ENCODE measurements around the gene CYP2A7.
"Not testable (repeated sequence)": the region's sequence is repeated elsewhere in the genome, so short reads cannot be mapped to it uniquely, and the experiment has no call there.

CYP2A7 gene

DNA sequence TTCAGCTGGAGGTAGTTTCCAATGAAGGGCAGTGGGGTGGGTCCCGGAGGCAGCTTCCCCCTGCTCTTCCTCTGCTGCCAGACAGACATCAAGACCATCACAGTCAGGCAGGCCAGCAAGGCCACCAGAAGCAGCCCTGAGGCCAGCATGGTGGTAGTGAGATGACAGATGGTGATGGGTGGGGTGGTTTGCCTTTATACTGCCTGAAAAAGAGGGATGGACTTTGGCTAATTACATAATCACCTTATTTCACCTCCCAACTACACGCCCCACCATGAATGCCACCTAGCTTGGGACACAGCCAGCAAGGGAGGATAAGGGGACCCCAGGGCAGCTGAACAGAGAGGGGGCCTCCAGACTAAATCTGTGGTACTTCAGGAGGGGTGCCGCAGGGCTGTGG lies at the start of gene CYP2A7:
Gene CYP2A7, minus strand, starts transcription at position 170 of the 400 bp plus-strand sequence. Its CDS starts 21 bp downstream, at position 149.
- DNase-seq (ENCODE audit: low spot score) = not testable (repeated sequence)

DNA sequence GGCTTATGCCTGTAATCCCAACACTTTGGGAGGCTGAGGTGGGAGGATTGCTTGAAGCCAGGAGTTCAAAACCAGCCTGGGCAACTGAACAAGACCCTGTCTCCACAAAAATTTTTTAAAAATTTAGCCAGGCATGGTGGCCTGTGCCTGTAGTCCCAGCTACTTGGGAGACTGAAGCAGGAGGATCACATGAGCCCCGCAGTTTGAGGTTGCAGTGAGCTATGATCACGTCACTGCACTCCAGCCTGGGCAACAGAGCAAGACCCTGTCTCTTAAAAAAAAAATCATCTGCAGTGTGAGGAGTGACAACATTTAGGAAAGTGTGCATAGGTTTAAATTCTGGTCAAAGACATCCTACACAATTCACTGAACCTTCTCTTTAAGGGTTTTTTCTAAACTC lies 48.8 kb upstream of the CYP2A7 start:
- not testable (repeated sequence) for DNase-seq (ENCODE audit: low spot score)

GRCh38 chr19:40929942-40930341 lies 47.9 kb upstream of the CYP2A7 start:
- not testable (repeated sequence) for DNase-seq (ENCODE audit: low spot score)

GRCh38 chr19:40928850-40929249 lies 46.8 kb upstream of the CYP2A7 start:
- DNase-seq (ENCODE audit: low spot score) = no peak

GRCh38 chr19:40927567-40927966 lies 45.5 kb upstream of the CYP2A7 start:
- no peak for DNase-seq (ENCODE audit: low spot score)

DNA sequence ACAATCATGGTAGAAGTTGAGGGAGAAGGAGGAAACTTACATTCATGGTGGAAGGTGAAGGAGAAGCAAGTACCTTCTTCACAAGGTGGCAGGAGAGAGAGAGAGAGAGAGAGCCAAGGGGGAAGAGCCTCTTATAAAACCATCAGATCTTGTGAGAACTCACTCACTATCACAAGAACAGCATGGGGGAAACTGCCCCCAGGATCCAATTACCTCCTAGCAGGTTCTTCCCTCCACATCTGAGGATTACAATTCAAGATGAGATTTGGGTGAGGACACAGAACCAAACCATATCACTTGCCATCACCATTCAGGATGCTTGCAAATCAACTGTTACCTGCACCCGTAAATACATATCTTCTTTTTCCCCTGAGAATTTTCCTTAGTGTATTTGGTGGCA lies 44.2 kb upstream of the CYP2A7 start:
- DNase-seq (ENCODE audit: low spot score) = not testable (repeated sequence)

DNA sequence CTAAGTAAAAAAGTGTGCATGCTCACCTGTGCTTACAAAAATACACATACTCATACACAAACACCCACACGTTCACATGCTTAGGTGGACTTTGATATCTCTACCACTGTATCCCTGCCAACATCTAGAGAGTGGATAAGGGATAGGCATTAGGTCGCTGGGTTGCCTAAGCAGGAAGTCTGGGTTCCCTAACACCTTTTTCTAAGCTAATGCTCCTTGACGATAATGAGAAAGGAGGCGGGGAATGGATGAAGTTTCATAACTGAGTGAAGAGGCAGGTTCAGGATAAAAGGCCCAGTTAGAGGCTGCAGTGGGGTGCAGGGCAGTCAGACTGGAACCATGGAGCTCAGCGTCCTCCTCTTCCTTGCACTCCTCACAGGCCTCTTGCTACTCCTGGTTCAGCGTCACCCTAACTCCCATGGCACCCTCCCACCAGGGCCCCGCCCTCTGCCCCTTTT lies 41.9 kb upstream of the CYP2A7 start:
- DNase-seq (ENCODE audit: low spot score) = no peak

DNA sequence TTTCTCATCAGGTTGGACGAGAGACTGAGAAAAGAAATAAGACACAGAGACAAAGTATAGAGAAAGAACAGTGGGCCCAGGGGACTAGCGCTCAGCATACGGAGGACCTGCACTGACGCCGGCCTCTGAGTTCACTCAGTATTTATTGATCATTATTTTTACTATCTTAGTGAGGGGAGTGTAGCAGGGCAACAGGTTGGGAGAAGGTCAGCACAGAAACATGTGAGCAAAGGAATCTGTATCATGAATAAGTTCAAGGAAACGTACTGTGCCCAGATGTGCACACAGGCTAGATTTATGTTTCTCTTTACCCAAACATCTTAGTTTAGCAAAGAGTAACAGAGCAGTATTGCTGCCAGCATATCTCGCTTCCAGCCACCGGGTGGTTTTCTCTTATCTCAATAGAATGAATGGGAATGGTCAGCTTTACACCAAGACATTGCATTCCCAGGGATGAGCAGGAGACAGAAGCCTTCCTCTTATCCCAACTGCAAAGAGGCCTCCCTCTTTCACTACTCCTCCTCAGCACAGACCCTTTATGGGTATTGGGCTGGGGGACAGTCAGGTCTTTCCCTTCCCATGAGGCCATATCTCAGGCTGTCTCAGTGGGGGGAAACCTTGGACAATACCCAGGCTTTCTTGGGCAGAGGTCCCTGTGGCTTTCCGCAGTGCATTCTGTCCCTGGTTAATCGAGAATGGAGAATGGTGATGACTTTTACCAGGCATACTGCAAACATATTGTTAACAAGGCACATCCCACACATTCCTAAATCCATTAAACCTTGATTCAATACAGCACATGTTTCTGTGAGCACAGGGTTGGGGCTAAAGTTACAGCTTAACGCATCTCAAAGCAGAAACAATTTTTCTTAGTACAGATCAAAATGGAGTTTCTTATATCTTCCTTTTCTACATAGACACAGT lies 40.5 kb upstream of the CYP2A7 start:
- DNase-seq (ENCODE audit: low spot score) = not testable (repeated sequence)

- no peak for DNase-seq (ENCODE audit: low spot score)
Observed at GRCh38 chr19:40921005-40921897, 39.2 kb upstream of the CYP2A7 start.

DNA sequence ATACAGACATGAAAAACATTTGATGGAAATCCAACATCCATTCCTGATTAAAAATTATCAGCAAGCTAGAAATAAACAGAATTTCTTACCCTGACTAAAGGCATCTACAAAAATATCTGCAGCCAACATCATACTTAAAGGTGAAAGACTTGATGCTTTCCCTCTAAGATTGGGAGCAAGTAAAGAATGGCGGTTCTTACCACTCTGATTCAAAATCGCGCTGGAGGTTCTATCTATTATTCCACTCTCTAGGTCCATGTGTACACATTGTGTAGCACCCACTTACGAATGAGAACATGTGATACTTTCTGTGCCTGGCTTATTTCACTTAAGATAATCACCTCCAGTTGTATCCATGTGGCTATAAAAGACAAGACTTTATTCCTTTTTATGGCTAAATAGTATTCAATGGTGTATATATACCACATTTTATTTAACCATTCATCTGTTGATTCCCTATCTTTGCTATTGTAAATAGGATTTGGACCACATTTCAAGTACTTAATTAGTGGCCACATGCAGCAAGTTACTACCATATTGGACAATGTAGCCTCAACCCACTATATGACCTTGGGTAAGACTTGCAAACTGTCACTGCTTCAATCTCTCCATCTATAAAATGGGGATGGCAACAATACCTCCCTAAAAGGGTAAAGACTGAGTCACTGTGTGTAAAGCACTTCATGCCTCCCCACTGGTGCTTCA lies 38.4 kb upstream of the CYP2A7 start:
- DNase-seq (ENCODE audit: low spot score) = no peak

- DNase-seq (ENCODE audit: low spot score) = not testable (repeated sequence)
Observed at GRCh38 chr19:40919530-40920299, 37.7 kb upstream of the CYP2A7 start.

- DNase-seq (ENCODE audit: low spot score) = not testable (repeated sequence)
Observed at GRCh38 chr19:40918303-40918702, 36.3 kb upstream of the CYP2A7 start.

- DNase-seq (ENCODE audit: low spot score) = no peak
Observed at GRCh38 chr19:40908976-40909375, 26.9 kb upstream of the CYP2A7 start.

- DNase-seq (ENCODE audit: low spot score) = no peak
Observed at GRCh38 chr19:40907968-40908735, 26.1 kb upstream of the CYP2A7 start.

GRCh38 chr19:40906512-40906911 lies 24.5 kb upstream of the CYP2A7 start:
- no peak for DNase-seq (ENCODE audit: low spot score)

- not testable (repeated sequence) for DNase-seq (ENCODE audit: low spot score)
Observed at GRCh38 chr19:40904673-40905156, 22.7 kb upstream of the CYP2A7 start.

DNA sequence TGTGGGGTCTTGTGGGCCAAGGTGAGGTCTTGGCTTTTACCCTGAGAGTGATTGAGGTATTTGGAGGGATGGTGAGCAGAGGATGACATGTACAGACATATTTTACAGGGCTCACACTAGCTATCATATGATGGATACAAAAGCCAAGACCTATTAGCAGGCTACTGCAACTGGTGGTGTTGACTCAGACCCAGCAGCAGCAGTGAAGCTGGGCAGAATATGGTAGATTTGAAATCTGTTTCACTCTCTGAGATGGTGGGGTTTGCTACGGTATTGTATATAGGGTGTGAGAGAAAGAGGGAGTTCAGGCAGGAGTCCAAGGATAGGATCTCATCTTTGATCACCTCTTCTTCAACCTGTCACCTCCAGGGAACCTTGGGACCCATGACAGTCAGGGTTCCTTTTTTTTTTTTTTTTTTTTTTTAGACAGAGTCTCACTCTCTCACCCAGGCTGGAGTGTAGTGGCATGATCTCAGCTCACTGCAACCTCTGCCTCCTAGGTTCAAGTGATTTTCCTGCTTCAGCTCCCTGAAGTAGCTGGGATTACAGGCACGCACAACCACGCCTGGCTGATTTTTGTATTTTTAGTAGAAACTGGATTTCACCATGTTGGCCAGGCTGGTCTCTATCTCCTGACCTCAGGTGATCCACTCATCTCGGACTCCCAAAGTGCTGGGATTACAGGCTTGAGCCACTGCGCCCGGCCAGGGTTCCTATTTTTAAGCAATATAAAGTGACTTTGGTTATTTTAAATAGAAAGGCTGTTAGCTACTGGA lies 20.1 kb upstream of the CYP2A7 start:
- DNase-seq (ENCODE audit: low spot score) = not testable (repeated sequence)

DNA sequence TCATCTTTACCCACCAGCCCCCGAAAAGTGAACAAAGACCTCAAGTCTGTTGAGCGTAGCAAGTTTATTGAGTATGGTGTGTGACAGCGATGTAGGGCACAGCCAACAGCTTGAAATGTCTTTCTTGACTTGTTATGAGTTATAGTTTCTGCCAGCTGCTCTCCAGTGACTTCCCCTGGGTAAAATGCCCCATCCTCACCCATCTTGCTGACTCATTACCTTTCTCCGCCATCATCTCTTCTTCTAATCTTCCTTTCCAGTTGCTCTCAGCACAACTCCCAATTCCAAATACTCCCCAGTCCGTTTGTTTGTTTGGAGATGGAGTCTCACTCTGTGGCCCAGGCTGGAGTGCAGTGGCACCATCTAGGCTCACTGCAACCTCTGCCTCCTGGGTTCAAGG lies 18.5 kb upstream of the CYP2A7 start:
- not testable (repeated sequence) for DNase-seq (ENCODE audit: low spot score)

DNA sequence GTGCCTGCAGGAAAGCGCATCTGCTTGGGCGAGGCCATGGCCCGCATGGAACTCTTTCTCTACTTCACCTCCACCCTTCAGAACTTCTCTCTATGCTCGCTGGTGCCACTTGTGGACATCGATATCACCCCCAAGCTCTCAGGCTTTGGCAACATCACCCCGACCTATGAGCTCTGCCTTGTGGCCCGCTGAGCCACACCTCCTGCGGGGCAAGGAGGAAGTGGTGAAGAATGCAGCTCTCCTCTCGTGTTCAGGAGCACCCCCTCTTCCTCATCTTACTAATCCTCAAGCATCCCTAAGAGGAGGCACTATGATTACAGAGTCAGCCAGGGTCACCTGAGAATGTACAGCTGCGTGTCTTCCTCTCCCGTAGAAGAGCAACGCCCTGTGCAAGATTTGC lies 17.9 kb upstream of the CYP2A7 start:
- not testable (repeated sequence) for DNase-seq (ENCODE audit: low spot score)
